Subcutaneous abdominal adipose tissue (tissue), 5 donors: ENCODE measurements around the gene IFT122.
"Not testable (repeated sequence)": the region's sequence is repeated elsewhere in the genome, so short reads cannot be mapped to it uniquely, and the experiment has no call there.

Experiments used
- H3K27ac ChIP-seq: one replicate; pipeline ENCODE4 v1.7.0; 2013; ENCODE audit warnings: low read depth, mild to moderate bottlenecking, inconsistent platforms, low read length, moderate library complexity
- H3K27me3 ChIP-seq, 5 donors: one replicate each; pipeline ENCODE4 v1.7.0; 2013; ENCODE audit warnings: low read length in 5 of 5, inconsistent platforms in 1 of 5; ENCODE audit not compliant: control insufficient read depth in 5 of 5, insufficient read depth in 4 of 5
- H3K36me3 ChIP-seq, 5 donors: one replicate each; pipeline ENCODE4 v1.7.0; 2013; ENCODE audit warnings: low read length in 5 of 5; ENCODE audit not compliant: control insufficient read depth in 5 of 5, insufficient read depth in 5 of 5
- H3K4me1 ChIP-seq, 5 donors: one replicate each; pipeline ENCODE4 v1.7.0; 2013; ENCODE audit warnings: low read length in 5 of 5, mild to moderate bottlenecking in 3 of 5, moderate library complexity in 1 of 5; ENCODE audit not compliant: control insufficient read depth in 5 of 5, insufficient read depth in 5 of 5
- H3K4me3 ChIP-seq, 5 donors: one replicate each; pipeline ENCODE4 v1.7.0; 2013; ENCODE audit warnings: low read length in 5 of 5, low read depth in 1 of 5
- H3K9ac ChIP-seq, 5 donors: one replicate each; pipeline ENCODE4 v1.7.0; 2013; ENCODE audit warnings: low read length in 5 of 5, mild to moderate bottlenecking in 4 of 5, moderate library complexity in 3 of 5
- H3K9me3 ChIP-seq, 5 donors: one replicate each; pipeline ENCODE4 v1.7.0; 2013; ENCODE audit warnings: low read length in 5 of 5; ENCODE audit not compliant: control insufficient read depth in 5 of 5
- donor health status: healthy.
- donor health status: healthy.
- donor health status: healthy.
- donor health status: healthy.
- donor health status: healthy.

IFT122 gene

DNA sequence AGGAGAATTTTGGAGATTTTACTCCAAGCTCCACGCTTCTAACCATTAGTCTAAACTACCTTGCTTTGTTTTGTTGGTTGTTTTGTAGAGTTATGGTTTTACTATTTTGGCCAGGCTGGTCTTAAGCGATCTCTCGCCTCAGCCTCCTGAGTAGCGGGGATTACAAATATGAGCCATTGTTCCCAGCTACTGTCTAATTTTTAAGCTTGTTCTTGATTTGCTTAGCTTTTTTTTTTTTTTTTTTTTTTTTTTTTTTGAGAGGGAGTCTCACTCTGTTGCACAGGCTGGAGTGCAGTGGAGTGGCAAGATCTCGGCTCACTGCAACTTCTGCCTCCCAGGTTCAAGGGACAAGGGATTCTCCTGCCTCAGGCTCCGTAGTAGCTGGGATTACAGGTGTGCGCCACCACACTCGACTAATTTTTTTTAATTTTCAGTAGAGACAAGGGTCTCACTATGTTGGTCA lies 40.1 kb upstream of the IFT122 start:
- H3K27ac ChIP-seq, result peak overlapping the region; percentile 88
- H3K27me3 ChIP-seq, result no peaks in the 10 kb centered on the region
- H3K9ac ChIP-seq, result peak overlapping the region in 3 of 5 donors; percentile 83 to 93 (median 86)
- H3K4me3 ChIP-seq, result peak overlapping the region; percentile 40 to 92 (median 87)
- peaks cover 3 to 36% (median 36%) of the 10 kb centered on the region in 5 donors for H3K4me1 ChIP-seq
- H3K9me3 ChIP-seq, result no peaks in the 10 kb centered on the region
- H3K36me3 ChIP-seq, result peaks cover 0 to 16% (median 6%) of the 10 kb centered on the region in 5 donors

DNA sequence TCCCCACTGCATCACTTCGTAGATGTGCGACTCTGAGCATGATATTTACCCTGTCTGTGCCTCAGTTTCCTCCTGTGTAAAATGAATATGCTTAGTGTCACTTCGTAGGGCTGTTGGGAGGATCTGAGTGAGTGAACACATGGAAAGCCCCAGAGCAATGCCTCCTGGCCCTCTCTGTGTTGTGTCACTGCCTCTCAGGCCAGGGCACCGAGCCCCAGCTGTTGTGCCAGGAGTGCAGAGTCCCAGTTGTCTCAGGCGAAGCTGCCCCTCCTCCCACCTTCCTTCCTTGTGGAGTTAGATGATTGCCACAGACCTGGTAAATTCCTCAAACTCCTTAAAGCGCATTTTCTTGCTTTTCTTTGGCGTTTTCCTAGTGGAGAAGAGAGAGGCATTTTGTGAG lies 37.8 kb upstream of the IFT122 start:
- Histone ChIP-seq H3K4me1 (peaks cover 1 to 32% (median 30%) of the 10 kb centered on the region in 5 donors), H3K36me3 (peaks cover 0 to 4% (median 0%) of the 10 kb centered on the region in 5 donors), H3K9ac (no peak overlapping the region), H3K27me3 (no peaks in the 10 kb centered on the region), H3K9me3 (no peaks in the 10 kb centered on the region), H3K27ac (peak overlapping the region; percentile 46), H3K4me3 (no peak overlapping the region)

DNA sequence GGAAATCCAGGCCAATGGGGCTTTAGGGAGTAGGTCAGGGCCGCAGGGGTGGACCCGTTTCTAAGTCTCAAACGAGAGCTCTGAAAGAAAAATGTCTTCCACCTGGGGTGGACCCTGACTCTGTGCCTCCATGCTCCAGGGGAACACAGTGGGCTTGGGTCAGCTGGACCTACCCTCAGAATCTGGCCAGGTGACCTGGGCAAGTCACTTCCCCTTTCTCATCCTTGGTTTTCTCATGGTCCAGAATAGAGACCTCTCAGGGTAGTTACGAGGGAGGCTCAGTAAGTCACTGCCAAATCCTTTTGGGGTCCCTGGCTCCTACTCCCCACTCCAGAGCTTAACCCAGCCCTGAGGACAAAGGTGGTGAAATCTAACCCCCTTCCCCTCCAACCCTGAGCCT lies 37.4 kb upstream of the IFT122 start:
- Histone ChIP-seq H3K4me1 (peaks cover 1 to 28% (median 26%) of the 10 kb centered on the region in 5 donors), H3K27me3 (no peaks in the 10 kb centered on the region), H3K36me3 (no peaks in the 10 kb centered on the region), H3K9me3 (no peaks in the 10 kb centered on the region), H3K9ac (no peak overlapping the region), H3K27ac (peak overlapping the region; percentile 46), H3K4me3 (no peak overlapping the region)

DNA sequence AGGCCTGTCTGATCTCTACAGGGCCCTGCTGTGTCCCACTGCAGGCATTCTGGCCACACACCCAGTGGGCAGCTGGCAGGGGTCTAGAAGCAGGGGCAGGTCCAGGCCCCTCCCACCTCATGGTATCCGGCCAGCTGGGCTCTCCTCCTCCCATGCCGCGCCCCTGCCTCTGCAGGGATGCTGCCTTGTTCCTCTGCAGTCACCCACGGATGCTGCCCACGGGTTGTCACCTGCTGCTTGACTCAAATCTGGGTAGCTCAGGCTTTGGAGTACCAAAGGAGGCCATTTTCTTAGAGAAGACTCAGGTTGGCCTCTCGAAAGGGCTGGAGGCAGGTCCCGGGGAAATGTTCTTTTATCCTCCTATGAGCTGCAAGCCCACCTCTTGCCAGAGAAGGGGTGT lies 36.6 kb upstream of the IFT122 start:
- Histone ChIP-seq H3K9ac (no peak overlapping the region), H3K36me3 (no peaks in the 10 kb centered on the region), H3K4me1 (peaks cover 1 to 20% (median 18%) of the 10 kb centered on the region in 5 donors), H3K27me3 (no peaks in the 10 kb centered on the region), H3K9me3 (no peaks in the 10 kb centered on the region), H3K27ac (no peak overlapping the region), H3K4me3 (no peak overlapping the region)

DNA sequence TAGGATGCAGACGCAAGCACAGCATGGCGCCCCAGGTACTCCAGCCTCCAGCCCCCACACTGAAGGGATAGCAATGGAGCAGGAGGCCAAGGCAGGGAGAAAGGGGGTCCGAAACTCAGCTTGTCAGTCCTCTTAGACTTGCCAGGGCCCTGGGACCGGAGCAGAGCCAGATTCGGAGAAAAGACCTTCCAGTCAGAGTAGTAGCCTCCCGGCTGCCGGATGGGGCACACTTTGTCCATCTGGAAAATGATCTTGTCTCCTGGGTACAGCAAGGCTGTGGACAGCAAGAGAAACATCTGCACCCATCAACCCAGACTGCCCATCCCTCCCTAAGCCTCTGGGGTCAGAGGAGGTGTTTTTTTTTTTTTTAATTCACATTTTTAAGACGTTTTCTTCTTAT lies 35.9 kb upstream of the IFT122 start:
- Histone ChIP-seq H3K4me1 (peaks cover 1 to 14% (median 12%) of the 10 kb centered on the region in 5 donors), H3K4me3 (no peak overlapping the region), H3K9ac (no peak overlapping the region), H3K9me3 (no peaks in the 10 kb centered on the region), H3K27me3 (no peaks in the 10 kb centered on the region), H3K27ac (no peak overlapping the region), H3K36me3 (no peaks in the 10 kb centered on the region)

DNA sequence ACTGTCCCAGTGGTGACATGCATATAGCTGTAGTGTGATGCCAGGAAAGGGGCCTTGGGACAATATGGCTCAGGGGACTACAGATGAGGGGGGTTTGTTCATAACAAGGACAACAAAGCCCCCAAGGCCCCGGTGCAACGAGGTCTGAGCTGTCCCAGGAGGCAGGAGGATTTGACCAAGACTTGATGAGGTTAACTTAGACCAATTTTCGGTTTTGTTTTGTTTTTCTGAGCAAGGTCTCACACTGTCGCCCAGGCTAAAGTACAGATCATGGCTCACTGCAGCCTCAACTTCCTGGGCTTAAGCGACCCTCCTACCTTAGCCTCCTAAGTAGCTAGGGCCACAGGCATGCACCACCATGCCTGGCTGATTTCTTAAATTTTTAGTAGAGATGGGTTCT lies 35.4 kb upstream of the IFT122 start:
- Histone ChIP-seq H3K27ac (no peak overlapping the region), H3K9me3 (no peaks in the 10 kb centered on the region), H3K27me3 (no peaks in the 10 kb centered on the region), H3K4me3 (no peak overlapping the region), H3K4me1 (peaks cover 1 to 14% (median 12%) of the 10 kb centered on the region in 5 donors), H3K9ac (no peak overlapping the region), H3K36me3 (no peaks in the 10 kb centered on the region)

DNA sequence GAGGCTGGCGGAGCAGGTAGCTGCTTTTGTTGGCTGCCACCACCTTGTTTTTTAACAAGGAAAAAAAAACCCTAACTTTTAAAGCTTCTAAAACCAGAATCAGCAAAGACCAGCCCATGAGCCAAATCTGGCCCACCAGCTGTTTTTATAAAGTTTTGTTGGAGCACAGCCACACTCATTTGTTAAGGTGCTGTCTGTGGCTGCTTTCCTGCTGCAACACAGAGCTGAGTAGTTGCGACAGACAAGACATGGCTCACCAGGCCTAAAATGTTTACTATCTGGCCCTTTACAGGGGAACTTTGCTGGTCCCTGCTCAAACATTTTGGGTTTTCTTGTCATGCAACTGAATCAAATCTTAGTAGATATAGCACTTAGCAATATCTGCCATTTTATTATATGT lies 30.5 kb upstream of the IFT122 start:
- Histone ChIP-seq H3K4me1 (peaks cover 0 to 4% (median 0%) of the 10 kb centered on the region in 5 donors), H3K9me3 (no peaks in the 10 kb centered on the region), H3K27ac (no peak overlapping the region), H3K27me3 (no peaks in the 10 kb centered on the region), H3K9ac (no peak overlapping the region), H3K4me3 (no peak overlapping the region), H3K36me3 (no peaks in the 10 kb centered on the region)

DNA sequence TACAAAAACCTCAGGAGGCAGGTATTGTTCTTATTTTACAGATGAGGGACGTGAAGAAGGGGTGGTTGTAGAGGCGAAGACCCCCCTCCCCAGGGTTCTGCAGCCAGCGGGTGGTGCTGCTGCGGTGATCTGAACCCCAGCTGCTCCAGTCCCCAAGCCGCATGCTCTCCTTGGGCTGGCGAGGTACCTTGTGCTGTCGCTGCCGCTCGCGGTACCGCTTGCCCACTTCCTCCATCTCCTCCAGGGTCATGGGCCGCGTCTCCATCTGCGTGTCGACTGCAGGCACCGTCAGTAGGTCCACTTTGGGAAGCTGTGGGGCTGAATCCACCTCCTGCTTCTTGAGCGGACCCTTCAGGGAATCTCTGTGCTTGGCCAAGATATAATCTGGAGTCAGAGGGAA lies 29.1 kb upstream of the IFT122 start:
- H3K36me3 ChIP-seq, result no peaks in the 10 kb centered on the region
- no peak overlapping the region for H3K9ac ChIP-seq
- H3K27ac ChIP-seq, result no peak overlapping the region
- H3K27me3 ChIP-seq, result no peaks in the 10 kb centered on the region
- peaks cover 0 to 4% (median 0%) of the 10 kb centered on the region in 5 donors for H3K4me1 ChIP-seq
- H3K4me3 ChIP-seq, result no peak overlapping the region
- no peaks in the 10 kb centered on the region for H3K9me3 ChIP-seq

DNA sequence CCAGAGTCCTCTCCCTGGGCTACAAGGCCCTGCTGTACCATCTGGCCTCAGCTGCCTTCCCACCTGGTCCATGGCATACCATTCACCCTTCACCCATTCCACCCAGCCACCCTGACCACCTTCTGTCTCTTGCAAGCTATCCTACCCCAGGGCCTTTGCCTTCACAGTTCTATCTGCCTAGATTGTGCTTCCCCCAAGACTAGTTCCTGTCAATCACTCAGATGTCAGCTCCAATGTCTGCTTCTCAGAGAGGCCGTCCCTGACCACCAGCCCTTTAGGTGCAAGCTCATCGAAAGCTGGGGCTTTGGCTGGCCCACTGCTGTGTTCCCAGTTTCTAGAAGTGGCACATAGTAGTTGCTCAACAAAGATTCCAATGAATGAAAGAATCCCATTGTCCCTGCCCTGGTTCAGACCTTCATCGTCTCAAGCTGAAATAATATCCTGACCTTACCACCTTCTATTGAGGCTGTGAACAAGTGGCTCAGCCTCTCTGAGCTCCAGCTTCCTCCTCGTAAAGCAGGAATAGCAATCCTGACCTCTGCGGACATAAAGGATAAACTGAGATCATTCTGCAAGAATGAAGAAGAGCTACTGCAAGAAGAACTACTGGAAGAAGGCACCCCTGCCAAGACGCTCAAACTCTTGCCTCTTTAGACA lies 27.4 kb upstream of the IFT122 start:
- H3K9ac ChIP-seq, result no peak overlapping the region

DNA sequence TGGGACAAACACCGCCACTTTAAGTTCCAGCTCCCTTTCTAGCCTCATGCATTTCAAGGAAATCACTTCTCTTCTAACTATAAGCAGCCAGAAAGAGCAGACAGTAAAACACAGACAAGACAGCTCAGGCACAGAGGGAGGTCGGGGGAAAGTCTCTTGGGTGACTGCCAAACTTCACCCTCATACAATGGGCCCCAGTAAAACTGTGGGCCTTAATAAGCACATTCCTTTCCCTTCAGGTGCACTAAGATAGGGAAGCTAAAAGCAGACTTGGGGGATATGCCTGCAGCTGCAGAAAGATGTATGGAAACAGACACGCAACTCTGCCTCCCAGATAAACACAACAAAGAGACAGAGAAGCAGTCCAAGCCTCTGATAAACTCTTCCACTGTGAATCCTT lies 26.8 kb upstream of the IFT122 start:
- not testable (repeated sequence) for H3K4me3 ChIP-seq, H3K36me3 ChIP-seq, H3K9ac ChIP-seq, H3K9me3 ChIP-seq, H3K27ac ChIP-seq, H3K27me3 ChIP-seq
- H3K4me1 ChIP-seq, result peaks cover 0 to 13% (median 10%) of the 10 kb centered on the region in 5 donors

More for the DNA sequence above, 27.4 kb upstream of the IFT122 start:
- Histone ChIP-seq H3K27me3 (no peaks in the 10 kb centered on the region), H3K9me3 (no peaks in the 10 kb centered on the region), H3K36me3 (no peaks in the 10 kb centered on the region), H3K27ac (no peak overlapping the region), H3K4me1 (peaks cover 0 to 7% (median 5%) of the 10 kb centered on the region in 5 donors), H3K4me3 (no peak overlapping the region)
